Measurements from ENCODE around the gene NLRP6.
"Not testable (repeated sequence)": the region's sequence is repeated elsewhere in the genome, so short reads cannot be mapped to it uniquely, and the experiment has no call there.

NLRP6 gene

GRCh38 chr11:313787-314553 lies 35.8 kb downstream of the NLRP6 start, which contains the start of gene IFITM1:
Gene IFITM1 (plus strand): TSS chr11:314040. CDS start chr11:314171, 131 bp downstream.
- no peak for TF ChIP-seq JUND (IDR thresholded peaks at IDR 0.05; ENCODE audit: low read depth)
- in situ Hi-C loops (cut with HindIII; ENCODE audit: low pct_unique_long_range_greater_than_20kb, low sequenced_read_pairs) = no loop called here
- peak; percentile 68 for DNase-seq (ENCODE audit: low read depth in 1 of 2, low spot score in 1 of 2)

DNA sequence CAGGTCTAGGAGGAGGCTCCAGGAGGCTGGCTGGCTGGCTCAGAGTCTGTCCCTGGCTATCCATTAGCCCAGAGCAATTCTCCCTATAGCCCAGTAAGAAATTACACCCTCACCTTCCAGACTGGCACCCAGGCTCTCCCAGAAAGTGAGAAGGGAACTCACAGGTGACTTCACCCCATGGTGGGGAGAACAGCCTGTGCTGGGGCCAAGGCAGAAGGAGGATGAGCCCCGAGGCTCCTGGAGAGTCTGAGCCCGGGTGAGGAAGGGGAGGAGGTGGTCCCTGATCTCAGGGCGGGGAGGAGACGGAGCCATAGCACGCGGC lies 36.3 kb downstream of the NLRP6 start:
- in situ Hi-C loops (cut with HindIII; ENCODE audit: low pct_unique_long_range_greater_than_20kb, low sequenced_read_pairs) = not testable (repeated sequence)

DNA sequence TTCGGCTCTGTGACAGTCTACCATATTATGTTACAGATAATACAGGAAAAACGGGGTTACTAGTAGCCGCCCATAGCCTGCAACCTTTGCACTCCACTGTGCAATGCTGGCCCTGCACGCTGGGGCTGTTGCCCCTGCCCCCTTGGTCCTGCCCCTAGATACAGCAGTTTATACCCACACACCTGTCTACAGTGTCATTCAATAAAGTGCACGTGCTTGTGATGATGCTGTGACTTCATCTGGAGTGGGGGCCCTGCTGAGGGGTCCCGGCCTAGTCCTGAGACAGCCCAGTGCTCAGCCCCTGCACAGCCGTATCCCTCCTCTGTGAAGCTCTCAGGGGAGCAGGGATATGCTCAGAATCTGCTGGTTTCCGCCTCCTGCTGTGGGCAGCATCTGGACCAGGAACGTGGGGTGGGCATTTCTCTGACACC lies 36.9 kb downstream of the NLRP6 start:
- TF ChIP-seq JUND (IDR thresholded peaks at IDR 0.05; ENCODE audit: low read depth) = no peak
- in situ Hi-C loops (cut with HindIII; ENCODE audit: low pct_unique_long_range_greater_than_20kb, low sequenced_read_pairs) = no loop called here

More for the DNA sequence above, 36.3 kb downstream of the NLRP6 start:
- not testable (repeated sequence) for DNase-seq (ENCODE audit: low read depth in 1 of 2, low spot score in 1 of 2)

GRCh38 chr11:315516-315994 lies 37.3 kb downstream of the NLRP6 start:
- in situ Hi-C loops (cut with HindIII; ENCODE audit: low pct_unique_long_range_greater_than_20kb, low sequenced_read_pairs) = no loop called here

More for the DNA sequence above, 36.9 kb downstream of the NLRP6 start:
- no peak for DNase-seq (ENCODE audit: low read depth in 1 of 2, low spot score in 1 of 2)

DNA sequence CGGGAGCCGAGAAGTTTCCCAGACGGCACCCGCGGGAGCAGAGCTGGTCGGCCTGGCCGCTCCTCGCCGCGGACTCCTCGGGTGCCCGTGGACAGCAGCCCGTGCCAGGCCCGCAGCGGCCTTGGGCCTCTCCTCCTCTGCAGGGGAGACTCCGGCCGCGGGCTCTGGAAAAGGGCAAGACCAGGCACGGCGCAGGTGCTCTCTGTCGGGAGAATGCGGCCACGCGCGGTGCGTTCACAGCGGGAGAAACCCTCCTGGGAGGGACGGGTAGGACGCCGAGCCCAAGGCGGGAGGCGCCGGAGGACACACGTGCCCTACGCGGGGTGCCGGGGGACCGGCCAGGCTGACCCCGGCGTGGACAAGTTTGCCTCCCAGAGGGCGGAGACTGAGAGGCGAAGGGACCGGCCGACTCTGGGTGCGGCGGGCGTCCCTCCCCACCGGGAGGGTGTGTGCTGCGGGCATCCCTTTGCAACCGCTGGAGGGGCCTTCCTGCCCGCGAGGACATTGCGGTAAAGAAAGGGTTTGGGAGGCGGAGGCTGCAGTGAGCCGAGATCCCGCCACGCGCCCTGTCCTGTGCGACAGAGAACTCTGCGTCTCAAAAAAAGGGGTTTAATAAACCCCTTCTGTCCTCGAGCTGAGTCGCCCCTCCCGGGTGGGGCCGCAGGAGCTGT lies 38.0 kb downstream of the NLRP6 start:
- no peak for TF ChIP-seq JUND (IDR thresholded peaks at IDR 0.05; ENCODE audit: low read depth)
- in situ Hi-C loops (cut with HindIII; ENCODE audit: low pct_unique_long_range_greater_than_20kb, low sequenced_read_pairs) = no loop called here

More at GRCh38 chr11:315516-315994, 37.3 kb downstream of the NLRP6 start:
- DNase-seq (ENCODE audit: low read depth in 1 of 2, low spot score in 1 of 2) = no peak
- TF ChIP-seq JUND (IDR thresholded peaks at IDR 0.05; ENCODE audit: low read depth) = no peak

GRCh38 chr11:316891-317301 lies 38.7 kb downstream of the NLRP6 start:
- in situ Hi-C loops (cut with HindIII; ENCODE audit: low pct_unique_long_range_greater_than_20kb, low sequenced_read_pairs) = no loop called here
- DNase-seq (ENCODE audit: low read depth in 1 of 2, low spot score in 1 of 2) = no peak
- TF ChIP-seq JUND (IDR thresholded peaks at IDR 0.05; ENCODE audit: low read depth) = no peak

More for the DNA sequence above, 38.0 kb downstream of the NLRP6 start:
- no peak for DNase-seq (ENCODE audit: low read depth in 1 of 2, low spot score in 1 of 2)

DNA sequence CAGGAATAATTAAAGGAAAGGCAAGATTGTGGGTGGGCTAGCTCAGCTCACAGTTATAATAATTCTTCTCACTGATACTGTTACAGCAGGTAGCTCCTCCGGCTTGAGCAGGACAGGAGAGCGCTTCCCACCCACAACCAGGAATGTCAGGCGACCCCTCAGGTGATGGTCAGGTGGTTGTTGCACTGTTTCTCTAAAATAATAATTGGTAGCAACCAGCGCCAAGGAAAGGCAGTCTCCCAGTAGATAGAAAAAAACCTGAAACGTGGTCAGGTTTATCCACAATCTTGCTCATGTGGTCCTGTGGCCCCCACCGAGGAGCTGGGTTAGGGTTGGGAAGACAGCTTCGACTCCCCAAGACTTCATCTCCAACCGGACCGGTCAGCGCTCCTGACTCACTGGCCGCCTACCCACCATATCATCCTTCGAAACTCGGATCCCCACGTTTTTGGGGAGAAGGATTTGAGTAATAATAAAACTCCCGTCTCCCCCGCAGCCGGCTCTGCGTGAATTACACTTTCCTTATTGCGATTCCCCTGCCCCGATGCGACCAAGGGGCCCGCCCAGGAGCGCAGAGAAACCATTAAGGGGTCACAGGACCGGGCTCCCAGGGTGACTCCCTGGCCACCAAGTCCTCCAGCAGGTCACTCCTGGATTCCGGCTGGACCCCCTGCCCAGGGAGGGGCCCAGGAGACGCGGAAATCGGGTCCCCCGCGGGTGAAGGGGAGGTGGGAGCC lies 39.6 kb downstream of the NLRP6 start:
- in situ Hi-C loops (cut with HindIII; ENCODE audit: low pct_unique_long_range_greater_than_20kb, low sequenced_read_pairs); DNase-seq (ENCODE audit: low read depth in 1 of 2, low spot score in 1 of 2): not testable (repeated sequence)

DNA sequence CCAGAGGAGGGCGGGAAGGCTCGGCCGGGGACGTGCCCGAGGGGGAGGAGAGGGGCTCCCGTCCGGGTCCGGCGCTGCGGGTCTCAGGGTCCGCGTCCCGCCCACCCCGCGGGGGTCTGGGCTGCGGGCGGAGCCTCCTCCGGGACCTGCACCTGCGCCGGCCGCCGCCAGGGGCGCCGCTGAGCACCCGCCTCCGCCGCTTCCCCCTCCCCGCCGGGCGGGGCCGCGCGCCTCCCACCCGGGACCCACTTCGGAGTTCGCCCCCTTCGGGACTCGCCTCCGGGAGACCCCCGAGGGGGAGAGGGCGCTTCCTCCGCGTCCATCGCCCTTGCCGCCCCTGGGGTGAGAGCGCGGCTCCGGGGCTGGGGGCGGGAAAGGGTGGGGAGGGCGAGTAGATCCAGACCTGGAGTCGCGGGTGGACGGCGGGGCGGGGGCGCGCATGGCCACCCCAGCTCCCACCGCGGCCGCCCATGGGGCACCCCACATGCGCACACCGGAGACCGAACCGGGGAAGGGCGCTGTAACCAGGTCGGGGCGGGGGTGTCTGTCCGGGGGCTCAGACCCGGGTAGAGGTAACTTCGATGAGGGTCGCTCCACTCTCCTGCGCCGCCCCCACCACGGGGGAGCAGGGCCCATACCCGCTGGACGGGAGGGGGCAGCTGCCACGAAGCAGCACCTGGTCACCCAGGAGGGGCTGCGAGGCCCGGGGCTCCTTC lies 40.4 kb downstream of the NLRP6 start:
- DNase-seq (ENCODE audit: low read depth in 1 of 2, low spot score in 1 of 2); in situ Hi-C loops (cut with HindIII; ENCODE audit: low pct_unique_long_range_greater_than_20kb, low sequenced_read_pairs): not testable (repeated sequence)

DNA sequence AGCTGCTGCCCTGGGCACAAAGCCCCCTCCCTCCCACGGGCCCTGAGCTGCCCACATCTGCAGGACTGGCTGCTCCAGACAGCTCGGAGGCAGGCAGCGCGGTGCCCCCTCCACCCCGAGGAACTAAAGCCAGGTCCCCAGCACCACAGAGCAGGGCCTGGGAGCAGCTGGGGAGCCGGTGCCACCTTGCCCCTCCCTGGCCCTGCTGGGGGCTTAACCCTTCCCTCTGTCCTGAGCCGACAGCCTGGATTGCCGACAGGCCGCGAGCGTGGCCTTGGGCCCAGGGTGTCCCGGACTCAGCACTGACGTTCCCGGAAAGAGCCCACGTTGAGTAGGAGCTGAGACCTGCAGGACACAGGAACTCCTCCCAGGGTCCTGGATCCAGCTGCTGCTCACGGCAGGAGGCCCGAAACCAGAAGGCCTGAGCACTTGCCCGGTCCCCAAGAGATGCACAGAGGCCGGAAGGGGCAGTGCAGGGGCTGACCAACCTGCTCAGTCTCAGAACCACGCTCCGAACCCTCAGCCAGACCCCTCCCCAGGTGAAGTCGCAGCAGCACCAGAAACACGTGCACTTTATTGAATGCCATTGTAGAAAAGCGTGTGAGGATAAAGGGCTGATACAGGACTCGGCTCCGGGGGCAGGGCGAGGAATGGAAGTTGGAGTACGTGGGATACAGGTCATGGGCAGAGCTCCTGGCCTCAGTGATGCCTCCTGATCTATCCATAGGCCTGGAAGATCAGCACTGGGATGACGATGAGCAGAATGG lies 41.1 kb downstream of the NLRP6 start:
- DNase-seq (ENCODE audit: low read depth in 1 of 2, low spot score in 1 of 2); in situ Hi-C loops (cut with HindIII; ENCODE audit: low pct_unique_long_range_greater_than_20kb, low sequenced_read_pairs): not testable (repeated sequence)

GRCh38 chr11:319888-320273 lies 41.7 kb downstream of the NLRP6 start:
- in situ Hi-C loops (cut with HindIII; ENCODE audit: low pct_unique_long_range_greater_than_20kb, low sequenced_read_pairs); DNase-seq (ENCODE audit: low read depth in 1 of 2, low spot score in 1 of 2): not testable (repeated sequence)

GRCh38 chr11:324156-324555 lies 45.9 kb downstream of the NLRP6 start:
- in situ Hi-C loops (cut with HindIII; ENCODE audit: low pct_unique_long_range_greater_than_20kb, low sequenced_read_pairs) = no loop called here
- no peak for DNase-seq (ENCODE audit: low read depth in 1 of 2, low spot score in 1 of 2)
- TF ChIP-seq JUND (IDR thresholded peaks at IDR 0.05; ENCODE audit: low read depth) = no peak

- in situ Hi-C loops (cut with HindIII; ENCODE audit: low pct_unique_long_range_greater_than_20kb, low sequenced_read_pairs) = not testable (repeated sequence)
Observed at GRCh38 chr11:324593-325517, 46.6 kb downstream of the NLRP6 start.

More at GRCh38 chr11:324593-325517, 46.6 kb downstream of the NLRP6 start:
- DNase-seq (ENCODE audit: low read depth in 1 of 2, low spot score in 1 of 2) = not testable (repeated sequence)
